ENCODE results near the gene TMEM89. TPM values are rescaled to one million over a fixed set of nuclear protein-coding genes. Genes with fewer than 3 reads are reported as not detected.

The TMEM89 gene
- total and polyA plus RNA-seq, 4 experiments from 2014 or later = not detected

DNA sequence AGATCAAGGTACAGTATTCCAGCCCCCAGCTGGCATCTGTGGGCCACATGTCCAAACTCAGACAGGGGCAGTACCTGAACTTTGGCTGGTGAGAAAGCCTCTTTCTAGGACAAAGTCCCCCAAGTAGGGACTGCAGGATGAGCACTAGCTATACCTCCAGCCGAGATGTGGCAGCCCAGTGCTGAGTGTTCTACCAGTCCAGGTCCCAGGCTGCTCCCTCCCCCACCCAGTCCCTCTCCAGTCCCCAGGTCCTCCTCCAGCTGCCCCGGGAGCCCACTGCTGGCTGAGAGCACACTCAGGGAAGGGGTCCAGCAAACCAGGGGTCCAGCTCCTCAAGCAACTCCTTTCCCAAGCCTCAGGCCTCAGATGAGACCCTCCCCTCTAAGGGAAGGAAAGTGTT lies 12.2 kb upstream of the TMEM89 start:
- POLR2A ChIA-PET (ENCODE audit: partially characterized antibody) = interaction anchor here (1.1 to 2.6 kb wide), 5 partner anchors 13 to 374 kb away, joined by 3 to 14 read pairs (median 4); partner anchors contain the start of genes UQCRC1 and WDR6
- H3K27me3 Mint-ChIP-seq = no peaks in the 10 kb centered on the region

GRCh38 chr3:48633256-48633655 lies 11.7 kb upstream of the TMEM89 start:
- intact Hi-C loops (cut with micrococcal nuclease) = no loop called here
- Mint-ChIP-seq H3K36me3 (peaks cover 0 to 15% of the 10 kb centered on the region in 2 donors), H3K4me1 (peaks cover 3 to 25% (median 15%) of the 10 kb centered on the region in 4 donors), H3K27ac (peak overlapping the region in 1 of 7 donors; percentile 48), H3K4me3 (peak overlapping the region in 3 of 8 donors; percentile 13 to 44 (median 43)), H3K27me3 (no peaks in the 10 kb centered on the region), H3K9me3 (no peaks in the 10 kb centered on the region)
- no peaks in the 10 kb centered on the region for H3K36me3 ChIP-seq (ENCODE audit: insufficient read depth, low read length)
- no peak overlapping the region for H3K4me3 ChIP-seq (ENCODE audit: low read length in 2 of 2)
- ChIA-PET POLR2A (ENCODE audit: partially characterized antibody) (no interaction called here), CTCF (ENCODE audit: partially characterized antibody) (no interaction called here)
- no peak overlapping the region for H3K27ac ChIP-seq (ENCODE audit: low read depth, low read length)
- no peaks in the 10 kb centered on the region for H3K9me3 ChIP-seq (ENCODE audit: control insufficient read depth in 1 of 2, low read length in 2 of 2)
- peak in 1 of 5 donors; percentile 39 for DNase-seq
- H3K4me1 ChIP-seq (ENCODE audit: insufficient read depth, low read length) = peaks cover 18% of the 10 kb centered on the region
- H3K27me3 ChIP-seq (ENCODE audit: insufficient read depth, low read length) = no peaks in the 10 kb centered on the region

More for the DNA sequence above, 12.2 kb upstream of the TMEM89 start:
- intact Hi-C loops (cut with micrococcal nuclease) = loop anchor here (2.0 kb wide), 1 partner anchor 25 kb away; the partner anchor contains the start of gene UQCRC1
- H3K27ac Mint-ChIP-seq = peak overlapping the region in 1 of 7 donors; percentile 65
- H3K4me3 ChIP-seq (ENCODE audit: low read length in 2 of 2) = no peak overlapping the region
- H3K27me3 ChIP-seq (ENCODE audit: insufficient read depth, low read length) = no peaks in the 10 kb centered on the region
- H3K9me3 Mint-ChIP-seq = no peaks in the 10 kb centered on the region
- H3K36me3 Mint-ChIP-seq = peaks cover 0 to 13% of the 10 kb centered on the region in 2 donors
- H3K4me3 Mint-ChIP-seq = peak overlapping the region in 5 of 8 donors; percentile 13 to 92 (median 89)
- peaks cover 18% of the 10 kb centered on the region for H3K4me1 ChIP-seq (ENCODE audit: insufficient read depth, low read length)
- no peaks in the 10 kb centered on the region for H3K9me3 ChIP-seq (ENCODE audit: control insufficient read depth in 1 of 2, low read length in 2 of 2)
- peaks cover 3 to 25% (median 15%) of the 10 kb centered on the region in 4 donors for H3K4me1 Mint-ChIP-seq
- H3K36me3 ChIP-seq (ENCODE audit: insufficient read depth, low read length) = no peaks in the 10 kb centered on the region
- H3K27ac ChIP-seq (ENCODE audit: low read depth, low read length) = no peak overlapping the region
- CTCF ChIA-PET (ENCODE audit: partially characterized antibody) = interaction anchor here (1.0 to 1.3 kb wide), 3 partner anchors 8 to 23 kb away, joined by 3 to 5 read pairs (median 5); no protein-coding TSS in a partner anchor
- no peak for DNase-seq

DNA sequence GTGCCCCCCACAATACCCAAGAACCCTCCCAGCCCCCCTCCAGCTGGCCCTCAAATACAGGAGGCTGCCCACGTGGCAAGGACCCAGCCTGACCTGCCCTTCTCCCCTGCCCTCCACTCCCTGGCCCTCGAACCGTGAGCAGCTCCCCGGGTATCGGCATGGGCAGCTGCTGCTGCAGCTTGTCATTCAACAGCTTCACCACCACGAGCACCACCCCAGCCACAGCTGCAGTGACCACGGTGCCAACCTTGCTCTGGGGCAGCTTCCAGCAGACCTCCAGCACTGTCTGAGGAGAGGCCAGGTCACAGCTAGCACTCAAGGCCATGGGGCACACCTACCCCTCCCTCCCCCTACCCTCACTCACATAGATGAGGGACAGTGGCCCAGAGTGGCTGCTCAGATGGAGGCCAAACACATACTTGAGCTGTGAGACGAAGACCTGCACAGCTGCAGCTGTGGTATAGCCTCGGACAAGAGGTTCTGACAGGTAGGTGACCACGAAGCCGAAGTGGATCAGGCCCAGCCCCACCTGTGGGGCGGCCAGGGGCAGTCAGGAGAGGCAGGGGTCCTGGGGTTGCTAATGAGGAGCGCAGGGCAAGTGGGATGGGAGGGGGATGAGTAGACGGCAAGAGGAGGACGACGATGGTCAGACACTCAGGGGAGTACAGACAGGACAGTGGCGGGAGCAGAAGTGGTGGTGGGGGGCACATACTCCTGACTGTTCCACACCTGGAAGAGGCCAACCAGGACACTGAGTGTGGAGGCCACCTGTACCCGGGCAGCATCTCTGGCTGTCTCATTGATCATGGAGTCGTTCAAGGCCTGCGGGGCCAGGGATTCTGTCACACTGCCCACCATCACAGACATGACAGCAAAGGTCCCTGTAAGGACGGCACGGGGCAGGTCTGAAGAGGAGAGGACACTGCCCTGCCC lies 10.2 kb upstream of the TMEM89 start:
- intact Hi-C loops (cut with micrococcal nuclease) = no loop called here
- H3K27ac Mint-ChIP-seq = no peak overlapping the region

DNA sequence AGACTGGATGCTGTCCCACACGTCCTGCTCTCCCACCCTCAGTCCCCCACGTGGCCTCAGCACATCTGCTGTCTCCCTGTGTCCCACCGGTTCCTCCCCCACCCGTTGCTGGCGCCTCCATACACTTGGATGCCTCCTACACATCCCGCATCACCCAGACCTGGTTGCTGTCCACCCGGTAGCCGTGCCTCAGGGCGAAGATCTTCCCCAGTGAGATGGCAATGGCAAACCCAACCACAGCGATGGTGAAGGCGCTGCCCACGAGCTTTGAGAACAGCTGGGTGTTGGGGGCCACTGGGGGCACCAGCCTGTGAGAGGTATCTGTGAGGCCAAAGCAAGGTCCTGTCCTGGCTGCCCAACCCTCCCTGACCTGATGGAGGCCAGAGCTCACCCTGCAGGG lies 9.3 kb upstream of the TMEM89 start:
- H3K4me1 Mint-ChIP-seq = peaks cover 3 to 19% (median 9%) of the 10 kb centered on the region in 4 donors

More for the DNA sequence above, 10.2 kb upstream of the TMEM89 start:
- DNase-seq = no peak
- Histone ChIP-seq H3K27ac (ENCODE audit: low read depth, low read length) (no peak overlapping the region), H3K36me3 (ENCODE audit: insufficient read depth, low read length) (no peaks in the 10 kb centered on the region), H3K4me3 (ENCODE audit: low read length in 2 of 2) (no peak overlapping the region), H3K27me3 (ENCODE audit: insufficient read depth, low read length) (no peaks in the 10 kb centered on the region), H3K9me3 (ENCODE audit: control insufficient read depth in 1 of 2, low read length in 2 of 2) (no peaks in the 10 kb centered on the region), H3K4me1 (ENCODE audit: insufficient read depth, low read length) (peaks cover 18% of the 10 kb centered on the region)
- H3K9me3 Mint-ChIP-seq = no peaks in the 10 kb centered on the region
- peaks cover 10 to 25% of the 10 kb centered on the region in 2 donors for H3K36me3 Mint-ChIP-seq
- CTCF ChIA-PET (ENCODE audit: partially characterized antibody) = no interaction called here
- POLR2A ChIA-PET (ENCODE audit: partially characterized antibody) = no interaction called here
- H3K27me3 Mint-ChIP-seq = no peaks in the 10 kb centered on the region
- peaks cover 3 to 25% (median 12%) of the 10 kb centered on the region in 4 donors for H3K4me1 Mint-ChIP-seq
- peak overlapping the region in 1 of 8 donors; percentile 35 for H3K4me3 Mint-ChIP-seq

DNA sequence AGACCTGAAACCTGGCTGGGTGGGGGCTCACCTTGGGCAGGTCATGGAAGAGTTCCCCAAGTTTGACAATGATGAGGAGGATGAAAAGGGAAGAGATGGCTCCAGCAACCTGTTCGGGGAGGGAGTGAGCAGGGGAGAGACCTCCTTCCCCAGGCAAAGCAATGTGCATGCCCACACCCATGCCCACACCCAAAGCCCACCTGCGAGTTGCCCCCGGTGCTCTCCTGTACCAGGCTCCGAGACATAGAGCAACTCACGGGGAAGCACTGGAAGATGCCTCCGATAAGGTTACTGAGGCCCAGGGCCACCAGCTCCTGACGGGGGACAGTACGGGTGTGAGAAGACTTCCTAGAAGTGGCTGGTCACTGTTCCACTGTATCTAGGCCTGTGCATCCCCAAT lies 8.8 kb upstream of the TMEM89 start:
- Mint-ChIP-seq H3K9me3 (no peaks in the 10 kb centered on the region), H3K27me3 (no peaks in the 10 kb centered on the region), H3K4me3 (no peak overlapping the region), H3K27ac (no peak overlapping the region), H3K4me1 (peaks cover 3 to 15% (median 8%) of the 10 kb centered on the region in 4 donors), H3K36me3 (peaks cover 11 to 31% of the 10 kb centered on the region in 2 donors)
- CTCF ChIA-PET (ENCODE audit: partially characterized antibody) = no interaction called here
- H3K27ac ChIP-seq (ENCODE audit: low read depth, low read length) = no peak overlapping the region
- intact Hi-C loops (cut with micrococcal nuclease) = no loop called here
- POLR2A ChIA-PET (ENCODE audit: partially characterized antibody) = no interaction called here
- H3K9me3 ChIP-seq (ENCODE audit: control insufficient read depth in 1 of 2, low read length in 2 of 2) = no peaks in the 10 kb centered on the region
- H3K36me3 ChIP-seq (ENCODE audit: insufficient read depth, low read length) = no peaks in the 10 kb centered on the region
- H3K4me3 ChIP-seq (ENCODE audit: low read length in 2 of 2) = no peak overlapping the region
- DNase-seq = no peak
- H3K4me1 ChIP-seq (ENCODE audit: insufficient read depth, low read length) = peaks cover 9% of the 10 kb centered on the region
- H3K27me3 ChIP-seq (ENCODE audit: insufficient read depth, low read length) = no peaks in the 10 kb centered on the region

More for the DNA sequence above, 9.3 kb upstream of the TMEM89 start:
- H3K4me3 ChIP-seq (ENCODE audit: low read length in 2 of 2) = no peak overlapping the region
- no peak overlapping the region for H3K27ac ChIP-seq (ENCODE audit: low read depth, low read length)
- Mint-ChIP-seq H3K27ac (no peak overlapping the region), H3K36me3 (peaks cover 11 to 31% of the 10 kb centered on the region in 2 donors), H3K9me3 (no peaks in the 10 kb centered on the region), H3K4me3 (no peak overlapping the region), H3K27me3 (no peaks in the 10 kb centered on the region)
- DNase-seq = no peak
- H3K9me3 ChIP-seq (ENCODE audit: control insufficient read depth in 1 of 2, low read length in 2 of 2) = no peaks in the 10 kb centered on the region
- peaks cover 12% of the 10 kb centered on the region for H3K4me1 ChIP-seq (ENCODE audit: insufficient read depth, low read length)
- no peaks in the 10 kb centered on the region for H3K27me3 ChIP-seq (ENCODE audit: insufficient read depth, low read length)
- ChIA-PET POLR2A (ENCODE audit: partially characterized antibody) (no interaction called here), CTCF (ENCODE audit: partially characterized antibody) (no interaction called here)
- H3K36me3 ChIP-seq (ENCODE audit: insufficient read depth, low read length) = no peaks in the 10 kb centered on the region
- intact Hi-C loops (cut with micrococcal nuclease) = no loop called here

DNA sequence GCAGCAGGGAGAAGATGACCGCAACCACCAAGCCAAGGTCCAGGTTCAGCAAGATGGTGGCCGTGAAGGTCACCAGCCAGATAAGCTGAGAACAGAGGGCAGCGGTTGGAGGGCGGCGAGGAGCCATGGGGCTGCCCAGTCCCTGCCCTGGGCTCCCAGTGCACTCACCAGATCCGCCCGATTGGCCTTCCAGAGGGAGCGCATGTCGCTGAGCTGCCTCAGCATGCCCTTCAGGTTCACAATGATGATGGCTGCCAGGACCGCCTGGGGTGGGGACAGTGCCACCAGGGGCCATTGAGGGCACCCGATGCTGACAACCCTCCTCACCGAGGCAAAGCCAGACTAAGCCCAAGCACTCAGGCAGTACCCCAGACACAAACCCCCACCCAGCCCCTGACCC lies 8.3 kb upstream of the TMEM89 start:
- Histone ChIP-seq H3K27ac (ENCODE audit: low read depth, low read length) (no peak overlapping the region), H3K9me3 (ENCODE audit: control insufficient read depth in 1 of 2, low read length in 2 of 2) (no peaks in the 10 kb centered on the region), H3K36me3 (ENCODE audit: insufficient read depth, low read length) (no peaks in the 10 kb centered on the region), H3K4me3 (ENCODE audit: low read length in 2 of 2) (no peak overlapping the region), H3K27me3 (ENCODE audit: insufficient read depth, low read length) (no peaks in the 10 kb centered on the region), H3K4me1 (ENCODE audit: insufficient read depth, low read length) (peaks cover 9% of the 10 kb centered on the region)
- ChIA-PET POLR2A (ENCODE audit: partially characterized antibody) (no interaction called here), CTCF (ENCODE audit: partially characterized antibody) (no interaction called here)
- H3K27ac Mint-ChIP-seq = no peak overlapping the region
- no peak for DNase-seq
- no peak overlapping the region for H3K4me3 Mint-ChIP-seq
- peaks cover 4 to 18% (median 7%) of the 10 kb centered on the region in 4 donors for H3K4me1 Mint-ChIP-seq
- intact Hi-C loops (cut with micrococcal nuclease) = no loop called here
- H3K27me3 Mint-ChIP-seq = no peaks in the 10 kb centered on the region
- H3K36me3 Mint-ChIP-seq = peaks cover 11 to 31% of the 10 kb centered on the region in 2 donors
- no peaks in the 10 kb centered on the region for H3K9me3 Mint-ChIP-seq

- Mint-ChIP-seq H3K9me3 (no peaks in the 10 kb centered on the region), H3K27ac (peak overlapping the region in 1 of 7 donors; percentile 64), H3K36me3 (peaks cover 11 to 31% of the 10 kb centered on the region in 2 donors), H3K27me3 (no peaks in the 10 kb centered on the region), H3K4me3 (no peak overlapping the region), H3K4me1 (peaks cover 5 to 18% (median 8%) of the 10 kb centered on the region in 4 donors)
- DNase-seq = no peak
- no peaks in the 10 kb centered on the region for H3K36me3 ChIP-seq (ENCODE audit: insufficient read depth, low read length)
- H3K27ac ChIP-seq (ENCODE audit: low read depth, low read length) = no peak overlapping the region
- H3K4me3 ChIP-seq (ENCODE audit: low read length in 2 of 2) = no peak overlapping the region
- H3K9me3 ChIP-seq (ENCODE audit: control insufficient read depth in 1 of 2, low read length in 2 of 2) = no peaks in the 10 kb centered on the region
- POLR2A ChIA-PET (ENCODE audit: partially characterized antibody) = no interaction called here
- CTCF ChIA-PET (ENCODE audit: partially characterized antibody) = no interaction called here
- intact Hi-C loops (cut with micrococcal nuclease) = no loop called here
- H3K27me3 ChIP-seq (ENCODE audit: insufficient read depth, low read length) = no peaks in the 10 kb centered on the region
- peaks cover 5% of the 10 kb centered on the region for H3K4me1 ChIP-seq (ENCODE audit: insufficient read depth, low read length)
These were observed 6.9 kb upstream of the TMEM89 start for GRCh38 chr3:48628277-48629017.
